Lung (tissue), 12 donors: Measurements from ENCODE around the gene GTPBP8. TPM values are rescaled to one million over a fixed set of nuclear protein-coding genes. Genes with fewer than 3 reads are reported as not detected.

Experiments used
- ATAC-seq: fragments of 200-7000 bp; cut with Tn5 transposase; one replicate; pipeline ENCODE4 v1.9.1; 2020; ENCODE audit warnings: moderate number of reproducible peaks; ENCODE audit not compliant: insufficient read depth, low FRiP score
- DNase-seq, 3 donors: peaks; one replicate each; pipeline ENCODE4 v3.0.0-alpha.2; 2013 to 2017
- H3K27ac ChIP-seq, 2 donors: one replicate each; pipeline ENCODE4 v1.5.1; 2013; ENCODE audit warnings: mild to moderate bottlenecking in 2 of 2, moderate library complexity in 2 of 2, control low read depth in 1 of 2, inconsistent platforms in 1 of 2, low read depth in 1 of 2, low read length in 1 of 2
- H3K27me3 ChIP-seq, 3 donors: one replicate each; pipeline ENCODE4 v1.5.1; 2013; ENCODE audit warnings: low read length in 2 of 3; ENCODE audit not compliant: control insufficient read depth in 3 of 3, insufficient read depth in 3 of 3
- H3K36me3 ChIP-seq, 4 donors: one replicate each; pipeline ENCODE4 v1.5.1; 2013; ENCODE audit warnings: low read length in 4 of 4, mild to moderate bottlenecking in 1 of 4, moderate library complexity in 1 of 4; ENCODE audit not compliant: control insufficient read depth in 4 of 4, insufficient read depth in 4 of 4
- H3K4me1 ChIP-seq, 5 donors: one replicate each; pipeline ENCODE4 v1.5.1; 2013; ENCODE audit warnings: low read length in 5 of 5, mild to moderate bottlenecking in 2 of 5, moderate library complexity in 1 of 5; ENCODE audit not compliant: control insufficient read depth in 5 of 5, insufficient read depth in 5 of 5
- H3K4me3 ChIP-seq: one replicate; pipeline ENCODE4 v1.5.1; 2013; ENCODE audit warnings: mild to moderate bottlenecking, control low read depth, moderate library complexity
- H3K9ac ChIP-seq, 2 donors: one replicate each; pipeline ENCODE4 v1.5.1; 2013; ENCODE audit warnings: low read length in 2 of 2, control low read depth in 1 of 2; ENCODE audit not compliant: insufficient read depth in 1 of 2
- H3K9me3 ChIP-seq, 4 donors: one replicate each; pipeline ENCODE4 v1.5.1; 2013; ENCODE audit warnings: low read length in 3 of 4, mild to moderate bottlenecking in 1 of 4, moderate library complexity in 1 of 4; ENCODE audit not compliant: control insufficient read depth in 4 of 4, insufficient read depth in 3 of 4
- CTCF ChIP-seq: IDR thresholded peaks from 2 replicates; pipeline ENCODE4 v1.5.1; 2012; ENCODE audit warnings: mild to moderate bottlenecking; ENCODE audit errors: control extremely low read depth, extremely low read depth
- WGBS, 2 donors: extraction: QIAGEN DNeasy Blood & Tissue Kit; methylation state at CpG; one replicate each; pipeline ENCODE4 v1.1.7; 2013; 5-methylcytosine and 5-hydroxymethylcytosine counted together
- polyA plus RNA-seq, 2 donors: library from polyadenylated mRNA; stranded (reverse); fragments of 200-250 nt; gene quantifications; one replicate each; pipeline ENCODE4 v1.2.1, GENCODE V29; 2013
- total RNA-seq, 2 donors: library from RNA; depleted of rRNA in 1 of 2; stranded (reverse); fragments of >200 nt in 1 of 2; gene quantifications; one replicate each; pipeline ENCODE4 v1.2.1, GENCODE V29; 2014 to 2021
- donor health status: control.
- donor health status: control.
- donor health status: Bipolar disorder and iron deficiency.
- donor health status: healthy.
- donor health status: DM: yes; HTN: yes; CAD: no.

The GTPBP8 gene
- total and polyA plus RNA-seq, 4 donors: 6.4 to 20.6 (median 13.6) TPM

DNA sequence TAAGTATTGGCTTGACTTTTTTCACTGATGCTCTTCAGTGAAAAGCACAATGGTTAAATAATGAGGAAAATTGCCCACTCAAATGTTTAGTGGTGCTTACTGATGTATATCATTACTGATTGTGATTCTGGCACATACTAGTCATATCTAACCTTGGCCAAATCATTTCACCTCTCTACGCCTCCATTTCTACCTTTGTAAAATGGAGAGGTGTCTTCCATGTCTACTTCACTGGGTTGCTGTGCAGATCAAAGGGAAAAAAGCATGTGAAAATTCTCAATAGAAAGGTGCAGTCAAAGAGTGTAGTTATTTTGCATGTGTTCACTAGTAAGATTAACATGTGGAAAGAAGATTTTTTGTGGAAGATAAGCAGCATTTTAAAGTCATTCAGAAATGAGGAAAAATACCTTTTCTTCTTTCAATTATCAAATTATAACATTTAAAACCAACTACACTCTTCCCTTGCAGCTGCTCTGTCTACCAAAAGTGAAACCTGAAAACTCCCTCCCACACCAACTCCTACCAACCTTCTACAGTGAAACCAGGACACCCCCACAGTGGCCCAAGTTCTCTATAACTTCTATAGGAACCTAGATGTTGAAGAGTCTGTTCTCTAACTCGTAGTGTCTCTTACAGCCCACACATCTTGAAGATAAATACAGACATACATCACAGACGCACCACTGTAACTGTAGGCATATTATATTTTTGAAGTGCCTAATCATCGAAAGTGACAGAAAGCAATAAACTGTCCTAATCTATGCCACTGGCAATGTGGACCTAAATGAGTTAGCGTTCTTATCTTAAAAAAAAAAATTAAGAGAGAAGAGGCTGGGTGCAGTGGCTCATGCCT lies 17.2 kb upstream of the GTPBP8 start:
- no peak for TF ChIP-seq CTCF
- Histone ChIP-seq H3K36me3 (no peaks in the 10 kb centered on the region), H3K9me3 (no peaks in the 10 kb centered on the region), H3K27ac (no peak overlapping the region), H3K9ac (no peak overlapping the region), H3K27me3 (peaks cover 0 to 28% (median 4%) of the 10 kb centered on the region in 3 donors), H3K4me3 (no peak overlapping the region), H3K4me1 (peaks cover 0 to 6% (median 0%) of the 10 kb centered on the region in 5 donors)
- WGBS, 2 donors: 62 to 81% methylated on average over 5 of the region's 5 CpGs
- ATAC-seq (no peak), DNase-seq (no peak)

DNA sequence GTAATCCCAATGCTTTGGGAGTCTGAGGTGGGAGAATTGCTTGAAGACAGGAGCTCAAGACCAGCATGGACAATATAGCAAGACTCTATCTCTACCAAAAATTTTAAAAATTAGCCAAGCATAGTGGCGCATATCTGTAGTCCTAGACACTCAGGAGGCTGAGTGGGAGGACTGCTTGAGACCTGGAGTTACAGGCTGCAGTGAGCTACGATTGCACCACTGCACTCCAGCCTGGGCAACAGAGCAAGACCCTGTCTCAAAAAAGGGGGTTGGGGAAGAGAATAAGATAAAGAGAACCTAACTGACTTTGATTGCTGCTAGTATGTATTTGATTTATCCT lies 16.6 kb upstream of the GTPBP8 start:
- peaks cover 0 to 6% (median 0%) of the 10 kb centered on the region in 5 donors for H3K4me1 ChIP-seq

GRCh38 chr3:112974894-112975293 lies 15.9 kb upstream of the GTPBP8 start, which contains the start of gene CD200R1:
Gene CD200R1, minus strand, starts transcription at chr3:112975103. Its CDS starts 246 bp downstream, at chr3:112974857.
- Histone ChIP-seq H3K27ac (no peak within 1 kb of the TSS), H3K9me3 (no peaks in the 10 kb centered on the region), H3K9ac (no peak within 1 kb of the TSS), H3K27me3 (peaks cover 0 to 28% (median 4%) of the 10 kb centered on the region in 3 donors), H3K4me1 (peaks cover 0 to 6% (median 0%) of the 10 kb centered on the region in 5 donors), H3K36me3 (no peaks in the 10 kb centered on the region), H3K4me3 (no peak within 1 kb of the TSS)
- 13 to 32% methylated on average over 5 of the region's 5 CpGs for WGBS, 2 donors
- ATAC-seq: no peak
- DNase-seq: no peak
- no peak for TF ChIP-seq CTCF

More for the DNA sequence above, 16.6 kb upstream of the GTPBP8 start:
- Histone ChIP-seq H3K9me3 (no peaks in the 10 kb centered on the region), H3K27me3 (peaks cover 0 to 28% (median 4%) of the 10 kb centered on the region in 3 donors), H3K9ac (no peak overlapping the region), H3K36me3 (no peaks in the 10 kb centered on the region), H3K4me3 (no peak overlapping the region), H3K27ac (no peak overlapping the region)
- ATAC-seq (no peak), DNase-seq (no peak)
- no peak for TF ChIP-seq CTCF
- WGBS, 2 donors: 74 to 83% methylated on average over 2 of the region's 2 CpGs
